ENCODE measurements around the gene PTTG1IP2. TPM values are rescaled to one million over a fixed set of nuclear protein-coding genes. Genes with fewer than 3 reads are reported as not detected.

PTTG1IP2 gene
- total RNA-seq, 1 experiment from 2014 or later = not detected

GRCh38 chr7:90421651-90422050, 47.8 kb upstream of the PTTG1IP2 start:
- Histone ChIP-seq H3K27ac (ENCODE audit: low read depth, low read length) (no peak overlapping the region), H3K9me3 (ENCODE audit: control insufficient read depth in 1 of 2, insufficient read depth in 1 of 2, low read depth in 1 of 2, low read length in 2 of 2) (no peaks in the 10 kb centered on the region), H3K27me3 (ENCODE audit: insufficient read depth, low read length) (no peaks in the 10 kb centered on the region), H2AFZ (ENCODE audit: low read depth, low read length, poor library complexity, severe bottlenecking) (no peak overlapping the region), H3K9me2 (ENCODE audit: insufficient read depth) (no peaks in the 10 kb centered on the region), H3K4me2 (ENCODE audit: low read length) (no peak overlapping the region), H4K20me1 (ENCODE audit: insufficient read depth) (no peaks in the 10 kb centered on the region), H3K4me3 (replicated peaks in 1 of 2; ENCODE audit: low read depth in 1 of 2, low read length in 2 of 2) (no peak overlapping the region), H3K4me1 (ENCODE audit: control insufficient read depth in 1 of 2, insufficient read depth in 2 of 2, low read length in 2 of 2) (peaks cover 0 to 5% of the 10 kb centered on the region in 2 experiments; a peak in 1 of 4 replicates), H3K79me2 (ENCODE audit: insufficient read depth, low read length) (no peaks in the 10 kb centered on the region), H3K9ac (ENCODE audit: low read length) (no peak overlapping the region), H3K36me3 (ENCODE audit: control insufficient read depth in 1 of 2, insufficient read depth in 2 of 2, low read length in 2 of 2) (no peaks in the 10 kb centered on the region)
- RAD21 ChIA-PET (ENCODE audit: low non-redundant PET in 1 of 2, low total read pairs in 2 of 2, uncharacterized antibody in 2 of 2, unreplicated experiment in 2 of 2) = no interaction called here
- CTCF ChIA-PET = no interaction called here
- intact Hi-C loops (cut with micrococcal nuclease) = no loop called here
- ATAC-seq = no peak
- DNase-seq (ENCODE audit: low read depth, low spot score) = no peak
- no TSS peak for BruUV-seq (replicated peaks)
- POLR2A ChIA-PET = no interaction called here
- TF ChIP-seq POLR2AphosphoS5 (IDR thresholded peaks at IDR 0.05; ENCODE audit: low read depth, low read length) (no peak), YY1 (IDR thresholded peaks at IDR 0.05; ENCODE audit: extremely low read depth, insufficient replicate concordance, low read depth, low read length) (no peak), ZBTB33 (IDR thresholded peaks at IDR 0.05; ENCODE audit: extremely low read depth, insufficient replicate concordance, low read length) (no peak), CTCF (IDR thresholded peaks at IDR 0.05 in 2 of 3, conservative IDR thresholded peaks at IDR 0.05 in 1 of 3; ENCODE audit: borderline replicate concordance in 1 of 3, insufficient read depth in 1 of 3, low read depth in 2 of 3, low read length in 2 of 3) (no peak), RAD21 (IDR thresholded peaks at IDR 0.05; ENCODE audit: low read depth) (no peak), ATF3 (IDR thresholded peaks at IDR 0.05) (no peak), ELF1 (IDR thresholded peaks at IDR 0.05; ENCODE audit: borderline replicate concordance, low read depth) (no peak), CEBPB (IDR thresholded peaks at IDR 0.05; ENCODE audit: low read depth) (no peak), CBX3 (IDR thresholded peaks at IDR 0.05; ENCODE audit: low read depth) (no peak), EZH2 (IDR thresholded peaks at IDR 0.05) (no peak), POLR2A (IDR thresholded peaks at IDR 0.05; ENCODE audit: borderline replicate concordance, extremely low read depth, insufficient read depth, insufficient read length) (no peak), SP1 (IDR thresholded peaks at IDR 0.05; ENCODE audit: low read depth) (no peak), JUND (IDR thresholded peaks at IDR 0.05) (no peak), REST (IDR thresholded peaks at IDR 0.05; ENCODE audit: low read depth) (no peak)

Data from HCT116 (cell line).